ENCODE data around the gene LRRC75A.

DNA sequence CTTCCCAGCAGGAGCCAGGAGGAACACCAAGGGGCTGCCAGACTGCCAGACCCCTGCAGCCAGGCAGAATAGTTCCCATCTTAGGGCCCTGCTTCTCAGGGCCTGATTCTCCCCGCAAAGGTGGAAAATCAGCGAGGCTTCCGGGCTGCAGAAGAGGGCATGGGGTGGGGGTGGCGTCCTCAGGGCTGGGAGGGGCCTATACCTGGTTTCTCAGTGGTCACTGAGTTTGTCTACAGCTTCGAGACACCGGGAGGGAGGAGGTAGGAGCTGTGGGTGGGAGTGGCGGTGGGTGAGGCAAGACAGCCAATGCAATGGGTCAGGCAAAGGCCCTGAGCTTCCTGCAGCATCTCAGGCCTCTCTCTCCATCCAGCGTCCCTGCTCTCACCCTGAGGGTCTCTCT, 14.3 kb downstream of the LRRC75A start:
- TF ChIP-seq CTCF (IDR thresholded peaks at IDR 0.05) (no peak), EZH2 (IDR thresholded peaks at IDR 0.05; ENCODE audit: borderline replicate concordance, insufficient read depth, low read depth, low read length, poor library complexity, severe bottlenecking) (no peak)

All from B cell (primary cell).